ENCODE data around the gene TEDC1.

GRCh38 chr14:105475269-105476096 is 15.6 kb upstream of the TEDC1 start:
- TF ChIP-seq ZNF232 (CRISPR knock-in tag; IDR thresholded peaks at IDR 0.05) (no peak), ESRRA (CRISPR knock-in tag; IDR thresholded peaks at IDR 0.05; ENCODE audit: borderline replicate concordance) (no peak), CTCF (IDR thresholded peaks at IDR 0.05) (no peak), TP53 (CRISPR knock-in tag; IDR thresholded peaks at IDR 0.05) (no peak), ATF3 (CRISPR knock-in tag; conservative IDR thresholded peaks at IDR 0.05) (no peak), SMAD3 (CRISPR knock-in tag; IDR thresholded peaks at IDR 0.05; ENCODE audit: borderline replicate concordance) (no peak), MAX (CRISPR knock-in tag; IDR thresholded peaks at IDR 0.05) (no peak), GABPB1 (CRISPR knock-in tag; IDR thresholded peaks at IDR 0.05) (no peak), USF1 (CRISPR knock-in tag; IDR thresholded peaks at IDR 0.05) (no peak), NR3C1 (CRISPR knock-in tag; conservative IDR thresholded peaks at IDR 0.05; ENCODE audit: low read depth) (no peak), TEAD4 (CRISPR knock-in tag; IDR thresholded peaks at IDR 0.05) (no peak), E2F1 (CRISPR knock-in tag; IDR thresholded peaks at IDR 0.05) (no peak), NFE2L1 (CRISPR knock-in tag; IDR thresholded peaks at IDR 0.05) (no peak)
